ENCODE results near the gene NCAM2. TPM values are rescaled to one million over a fixed set of nuclear protein-coding genes. Genes with fewer than 3 reads are reported as not detected.

The NCAM2 gene
- total and polyA plus RNA-seq, 2 experiments from 2014 or later, result 0.36 to 0.83 TPM

DNA sequence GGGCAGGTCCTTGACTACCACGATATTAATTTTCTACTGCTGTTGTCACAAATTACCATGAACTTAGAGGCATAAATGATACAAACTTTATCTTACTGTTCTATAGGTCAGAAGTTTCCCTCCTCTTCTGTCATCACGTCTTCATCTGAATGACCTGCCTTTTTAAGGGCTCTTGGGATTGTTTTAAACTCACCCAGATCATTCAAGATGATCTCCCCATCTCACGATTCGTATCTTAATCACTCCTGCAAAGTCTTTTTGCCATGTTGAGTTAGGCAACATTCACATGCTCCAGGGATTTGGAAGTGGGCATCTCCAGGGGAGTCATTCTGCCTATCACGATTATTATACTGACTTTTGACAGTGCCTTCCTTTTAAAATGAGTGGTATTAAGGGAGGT is 32.1 kb downstream of the NCAM2 start:
- H3K9me3 Mint-ChIP-seq, result no peaks in the 10 kb centered on the region
- no peaks in the 10 kb centered on the region for H3K9me2 ChIP-seq (ENCODE audit: insufficient read depth)
- H3K4me3 ChIP-seq, result no peak overlapping the region
- H3K27ac Mint-ChIP-seq, result no peak overlapping the region
- peaks cover 8% of the 10 kb centered on the region; the same call in 2 of the 3 replicates for H3K4me1 Mint-ChIP-seq
- no peaks in the 10 kb centered on the region for H3K27me3 Mint-ChIP-seq (ENCODE audit: insufficient read depth, low read depth, poor library complexity)
- no peaks in the 10 kb centered on the region for H3K27me3 ChIP-seq (ENCODE audit: insufficient read depth)
- no peak overlapping the region for H3K4me2 ChIP-seq
- DNase-seq (ENCODE audit: low spot score) (no peak), ATAC-seq (no peak)
- H3K27ac ChIP-seq (ENCODE audit: low read depth), result no peak overlapping the region
- no peaks in the 10 kb centered on the region for H3K79me2 ChIP-seq (replicated peaks; ENCODE audit: insufficient read depth)
- no peaks in the 10 kb centered on the region; the same call in 1 of the 2 replicates for H3K4me1 ChIP-seq (ENCODE audit: insufficient read depth)
- H3K36me3 Mint-ChIP-seq (ENCODE audit: low read depth), result no peaks in the 10 kb centered on the region
- H3F3A ChIP-seq (replicated peaks; ENCODE audit: low read depth), result no peaks in the 10 kb centered on the region
- no peaks in the 10 kb centered on the region for H3K36me3 ChIP-seq (ENCODE audit: insufficient read depth)
- no peak overlapping the region for H3K4me3 Mint-ChIP-seq
- no peaks in the 10 kb centered on the region for H4K20me1 ChIP-seq (replicated peaks; ENCODE audit: insufficient read depth)
- no peak overlapping the region for H2AFZ ChIP-seq
- TF ChIP-seq, protein P1, sequence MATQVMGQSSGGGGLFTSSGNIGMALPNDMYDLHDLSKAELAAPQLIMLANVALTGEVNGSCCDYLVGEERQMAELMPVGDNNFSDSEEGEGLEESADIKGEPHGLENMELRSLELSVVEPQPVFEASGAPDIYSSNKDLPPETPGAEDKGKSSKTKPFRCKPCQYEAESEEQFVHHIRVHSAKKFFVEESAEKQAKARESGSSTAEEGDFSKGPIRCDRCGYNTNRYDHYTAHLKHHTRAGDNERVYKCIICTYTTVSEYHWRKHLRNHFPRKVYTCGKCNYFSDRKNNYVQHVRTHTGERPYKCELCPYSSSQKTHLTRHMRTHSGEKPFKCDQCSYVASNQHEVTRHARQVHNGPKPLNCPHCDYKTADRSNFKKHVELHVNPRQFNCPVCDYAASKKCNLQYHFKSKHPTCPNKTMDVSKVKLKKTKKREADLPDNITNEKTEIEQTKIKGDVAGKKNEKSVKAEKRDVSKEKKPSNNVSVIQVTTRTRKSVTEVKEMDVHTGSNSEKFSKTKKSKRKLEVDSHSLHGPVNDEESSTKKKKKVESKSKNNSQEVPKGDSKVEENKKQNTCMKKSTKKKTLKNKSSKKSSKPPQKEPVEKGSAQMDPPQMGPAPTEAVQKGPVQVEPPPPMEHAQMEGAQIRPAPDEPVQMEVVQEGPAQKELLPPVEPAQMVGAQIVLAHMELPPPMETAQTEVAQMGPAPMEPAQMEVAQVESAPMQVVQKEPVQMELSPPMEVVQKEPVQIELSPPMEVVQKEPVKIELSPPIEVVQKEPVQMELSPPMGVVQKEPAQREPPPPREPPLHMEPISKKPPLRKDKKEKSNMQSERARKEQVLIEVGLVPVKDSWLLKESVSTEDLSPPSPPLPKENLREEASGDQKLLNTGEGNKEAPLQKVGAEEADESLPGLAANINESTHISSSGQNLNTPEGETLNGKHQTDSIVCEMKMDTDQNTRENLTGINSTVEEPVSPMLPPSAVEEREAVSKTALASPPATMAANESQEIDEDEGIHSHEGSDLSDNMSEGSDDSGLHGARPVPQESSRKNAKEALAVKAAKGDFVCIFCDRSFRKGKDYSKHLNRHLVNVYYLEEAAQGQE (IDR thresholded peaks at IDR 0.05; ENCODE audit: unreplicated experiment), result no peak
- TF ChIP-seq CREB1 (CRISPR knock-in tag; IDR thresholded peaks at IDR 0.05; ENCODE audit: low read depth) (no peak), ZNF462 (CRISPR knock-in tag; IDR thresholded peaks at IDR 0.05) (no peak)

Data from GM23338 (cell line).